Measurements from ENCODE around the gene ATP8B1.

DNA sequence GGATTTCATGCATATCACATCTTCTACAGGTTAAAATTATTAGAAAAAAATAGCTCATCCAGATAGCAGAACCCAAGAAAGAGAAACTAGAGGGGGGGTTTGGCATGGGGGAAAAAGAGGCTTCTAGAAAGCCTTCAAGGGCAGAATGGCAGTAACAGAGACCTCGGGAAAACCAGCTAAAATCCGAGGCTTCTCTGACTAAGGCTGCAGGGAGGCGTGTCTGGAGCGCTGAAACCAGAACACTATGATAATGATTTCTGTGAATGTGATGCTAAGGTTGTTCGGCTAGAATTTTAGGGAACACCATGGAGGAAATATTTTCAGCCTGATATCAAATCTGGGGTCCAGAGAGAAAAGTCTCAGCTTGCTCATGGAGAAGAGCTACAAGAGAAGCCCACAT, 73.0 kb downstream of the ATP8B1 start:
- no peak for TF ChIP-seq ATF3 (IDR thresholded peaks at IDR 0.05)
- no peak for TF ChIP-seq TAF1 (conservative IDR thresholded peaks at IDR 0.05)
- TF ChIP-seq, protein P1, sequence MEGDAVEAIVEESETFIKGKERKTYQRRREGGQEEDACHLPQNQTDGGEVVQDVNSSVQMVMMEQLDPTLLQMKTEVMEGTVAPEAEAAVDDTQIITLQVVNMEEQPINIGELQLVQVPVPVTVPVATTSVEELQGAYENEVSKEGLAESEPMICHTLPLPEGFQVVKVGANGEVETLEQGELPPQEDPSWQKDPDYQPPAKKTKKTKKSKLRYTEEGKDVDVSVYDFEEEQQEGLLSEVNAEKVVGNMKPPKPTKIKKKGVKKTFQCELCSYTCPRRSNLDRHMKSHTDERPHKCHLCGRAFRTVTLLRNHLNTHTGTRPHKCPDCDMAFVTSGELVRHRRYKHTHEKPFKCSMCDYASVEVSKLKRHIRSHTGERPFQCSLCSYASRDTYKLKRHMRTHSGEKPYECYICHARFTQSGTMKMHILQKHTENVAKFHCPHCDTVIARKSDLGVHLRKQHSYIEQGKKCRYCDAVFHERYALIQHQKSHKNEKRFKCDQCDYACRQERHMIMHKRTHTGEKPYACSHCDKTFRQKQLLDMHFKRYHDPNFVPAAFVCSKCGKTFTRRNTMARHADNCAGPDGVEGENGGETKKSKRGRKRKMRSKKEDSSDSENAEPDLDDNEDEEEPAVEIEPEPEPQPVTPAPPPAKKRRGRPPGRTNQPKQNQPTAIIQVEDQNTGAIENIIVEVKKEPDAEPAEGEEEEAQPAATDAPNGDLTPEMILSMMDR (IDR thresholded peaks at IDR 0.05; ENCODE audit: low read depth, low read length, missing input control) = no peak
- TF ChIP-seq REST (IDR thresholded peaks at IDR 0.05) = no peak
- TF ChIP-seq HNF4A (conservative IDR thresholded peaks at IDR 0.05) = no peak
- no peak for TF ChIP-seq YY1 (IDR thresholded peaks at IDR 0.05)
- no peak for TF ChIP-seq EGR1 (IDR thresholded peaks at IDR 0.05; ENCODE audit: low read depth in 2 of 2)
- no peak for TF ChIP-seq FOXA1 (IDR thresholded peaks at IDR 0.05)
- no peak for TF ChIP-seq RAD21 (IDR thresholded peaks at IDR 0.05)
- TF ChIP-seq HNF4G (IDR thresholded peaks at IDR 0.05) = no peak
- TF ChIP-seq ZBTB33 (IDR thresholded peaks at IDR 0.05) = no peak
- TF ChIP-seq, protein P2, sequence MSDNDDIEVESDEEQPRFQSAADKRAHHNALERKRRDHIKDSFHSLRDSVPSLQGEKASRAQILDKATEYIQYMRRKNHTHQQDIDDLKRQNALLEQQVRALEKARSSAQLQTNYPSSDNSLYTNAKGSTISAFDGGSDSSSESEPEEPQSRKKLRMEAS (IDR thresholded peaks at IDR 0.05) = no peak

Measured in liver (tissue), 3 donors.